Measurements from ENCODE around the gene CEP19. TPM values are rescaled to one million over a fixed set of nuclear protein-coding genes. Genes with fewer than 3 reads are reported as not detected.
A peak's percentile ranks its signal among the peaks of the same experiment; 100 is the strongest.

Gene CEP19, protein sequence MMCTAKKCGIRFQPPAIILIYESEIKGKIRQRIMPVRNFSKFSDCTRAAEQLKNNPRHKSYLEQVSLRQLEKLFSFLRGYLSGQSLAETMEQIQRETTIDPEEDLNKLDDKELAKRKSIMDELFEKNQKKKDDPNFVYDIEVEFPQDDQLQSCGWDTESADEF
- 5.4 and 5.6 TPM in 2 replicates for total RNA-seq (2014; rRNA removed; shearing (Covaris generic))
- polyA plus RNA-seq (2016; fragmentation: Nextera tagmentation; extraction: Ambion mirVana), result 4.5 and 5.7 TPM in 2 replicates

DNA sequence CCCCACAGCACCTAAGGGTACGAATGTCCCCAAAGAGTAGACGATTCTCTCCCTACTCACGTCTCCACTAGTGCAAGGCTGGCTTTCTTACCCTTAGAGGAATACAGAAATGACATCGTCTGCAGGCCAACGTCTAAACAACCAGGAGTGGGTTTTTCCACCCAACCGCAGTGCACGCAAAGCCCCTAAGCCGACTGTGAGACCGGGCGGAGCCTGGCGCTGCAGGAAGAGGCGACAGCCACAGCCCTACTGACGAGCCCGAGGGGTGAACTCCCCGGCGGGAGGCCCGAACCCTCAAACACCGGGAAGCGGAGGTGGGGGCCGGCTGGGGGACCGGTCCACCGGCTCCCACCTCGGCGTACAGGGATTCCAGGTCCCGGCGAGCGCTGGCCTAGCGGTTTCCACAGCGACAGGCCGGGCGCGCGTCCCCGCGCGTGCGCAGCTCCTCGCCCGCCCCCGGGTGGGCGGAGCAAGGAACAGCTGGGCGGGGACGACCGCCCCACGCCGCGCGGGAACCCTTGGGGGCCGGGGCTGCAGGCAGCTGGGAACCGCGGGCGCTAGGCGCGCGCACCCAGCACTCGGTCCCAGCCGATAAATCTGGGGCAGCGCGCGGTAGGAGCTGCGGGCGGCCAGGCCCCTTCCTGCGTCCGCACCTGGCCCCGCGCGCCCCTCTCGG, at the start of gene CEP19, which contains the start of gene PIGX:
TSS of gene CEP19 (minus strand) at position 413 of the 676 bp plus-strand sequence. CDS start 3,593 bp downstream, outside the sequence.
TSS of gene PIGX (plus strand) at position 540 of the 676 bp plus-strand sequence.
- WGBS, 2 experiments (ENCODE audit: low coverage in 1 of 2, low lambda C conversion rate in 2 of 2, missing lambda C conversion rate in 2 of 2), result 1 to 2% methylated on average over 46 to 58 of the region's 68 CpGs

DNA sequence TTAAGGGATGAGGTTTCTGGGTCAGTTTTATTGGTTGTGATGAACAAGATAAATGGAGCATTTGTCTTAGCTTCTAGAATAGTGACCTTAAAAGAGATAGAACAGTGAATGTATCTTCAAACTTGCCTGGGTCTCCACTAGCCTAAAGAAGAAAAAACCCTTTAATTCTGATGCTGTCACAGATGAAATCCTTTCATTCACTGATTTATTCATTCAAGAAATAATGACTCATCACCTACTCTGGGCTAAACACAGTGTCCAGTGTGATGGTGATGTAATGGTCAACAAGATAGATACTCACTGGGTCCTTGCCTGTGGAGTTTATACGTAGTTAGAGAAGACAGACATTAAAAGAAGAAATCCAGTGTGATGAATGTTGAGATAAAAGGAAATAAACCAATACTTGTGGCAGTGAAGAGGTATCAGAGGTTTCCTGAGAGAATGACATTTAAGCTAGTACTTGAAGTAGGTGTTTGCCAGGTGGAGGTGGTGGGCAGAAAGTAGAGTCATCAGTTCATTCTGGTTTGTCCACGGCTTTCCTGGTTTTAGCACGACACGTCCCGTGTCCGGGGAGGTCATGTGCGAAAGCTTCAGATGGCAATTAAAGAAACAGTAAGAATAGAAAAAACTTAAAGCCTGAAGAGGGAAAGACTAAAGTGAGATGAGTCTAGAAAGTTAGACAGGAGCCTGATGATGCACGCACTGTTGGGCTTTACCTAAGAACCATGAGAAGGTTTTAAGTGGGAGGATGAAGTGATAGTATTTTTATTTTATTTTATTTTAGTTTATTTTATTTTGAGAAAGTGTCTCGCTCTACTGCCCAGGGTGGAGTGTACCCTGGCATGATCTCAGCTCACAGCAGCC, 46.1 kb upstream of the CEP19 start:
- 0 out of 2 replicates have a peak, but pooled peaks cover 14% of the 10 kb centered on the region for H4K20me1 ChIP-seq (ENCODE audit: insufficient read depth)
- H3K4me2 ChIP-seq (ENCODE audit: unreplicated experiment), result no peak overlapping the region
- H3F3A ChIP-seq (ENCODE audit: insufficient read depth), result 0 out of 2 replicates have a peak, but pooled peaks cover 5% of the 10 kb centered on the region
- in situ Hi-C loops (cut with MboI), result no loop called here
- H3K9ac ChIP-seq, result no peak overlapping the region
- no peak for TF ChIP-seq EZH2 (IDR thresholded peaks at IDR 0.05; ENCODE audit: insufficient read depth, poor library complexity, severe bottlenecking)
- TF ChIP-seq EZH2phosphoT487 (IDR thresholded peaks at IDR 0.05; ENCODE audit: insufficient read depth, low read depth), result no peak
- H3K4me1 ChIP-seq (ENCODE audit: insufficient read depth), result peaks cover 4% of the 10 kb centered on the region; the same call in 1 of the 2 replicates
- no peak overlapping the region for H3K4me3 ChIP-seq
- H3K27ac ChIP-seq, result no peak overlapping the region; the same call in 1 of the 2 replicates
- H3K9me3 ChIP-seq (ENCODE audit: low read depth), result no peaks in the 10 kb centered on the region
- H3K36me3 ChIP-seq (ENCODE audit: low read depth), result peaks cover 14% of the 10 kb centered on the region
- H3K9me2 ChIP-seq (ENCODE audit: insufficient read depth), result no peaks in the 10 kb centered on the region
- peaks cover 85% of the 10 kb centered on the region for H3K79me2 ChIP-seq (ENCODE audit: insufficient read depth)
- peak; percentile 69 for DNase-seq
- no peak overlapping the region for H2AFZ ChIP-seq
- H3K27me3 ChIP-seq (replicated peaks; ENCODE audit: insufficient read depth), result no peaks in the 10 kb centered on the region
- WGBS, 2 experiments (ENCODE audit: low coverage in 1 of 2, low lambda C conversion rate in 2 of 2, missing lambda C conversion rate in 2 of 2), result 80 to 81% methylated on average over 9 of the region's 9 CpGs

More for the DNA sequence above, at the start of gene CEP19, which contains the start of gene PIGX:
- Histone ChIP-seq H2AFZ (peak within 1 kb of the TSS; percentile 94), H3K9me3 (ENCODE audit: low read depth) (no peaks in the 10 kb centered on the region), H3K27me3 (replicated peaks; ENCODE audit: insufficient read depth) (no peaks in the 10 kb centered on the region), H3K36me3 (ENCODE audit: low read depth) (no peaks in the 10 kb centered on the region), H4K20me1 (ENCODE audit: insufficient read depth) (no peaks in the 10 kb centered on the region), H3K9me2 (ENCODE audit: insufficient read depth) (no peaks in the 10 kb centered on the region), H3F3A (ENCODE audit: insufficient read depth) (peaks cover 21% of the 10 kb centered on the region; the same call in 1 of the 2 replicates), H3K27ac (peak within 1 kb of the TSS; percentile 93), H3K4me3 (peak within 1 kb of the TSS; percentile 94), H3K4me2 (ENCODE audit: unreplicated experiment) (peak within 1 kb of the TSS; percentile 99), H3K79me2 (ENCODE audit: insufficient read depth) (peaks cover 38% of the 10 kb centered on the region), H3K4me1 (ENCODE audit: insufficient read depth) (peaks cover 13% of the 10 kb centered on the region), H3K9ac (peak within 1 kb of the TSS; percentile 95)
- in situ Hi-C loops (cut with MboI), result no loop called here
- no peak for TF ChIP-seq EZH2phosphoT487 (IDR thresholded peaks at IDR 0.05; ENCODE audit: insufficient read depth, low read depth)
- TF ChIP-seq EZH2 (IDR thresholded peaks at IDR 0.05; ENCODE audit: insufficient read depth, poor library complexity, severe bottlenecking), result no peak
- peak; percentile 94 for DNase-seq

DNA sequence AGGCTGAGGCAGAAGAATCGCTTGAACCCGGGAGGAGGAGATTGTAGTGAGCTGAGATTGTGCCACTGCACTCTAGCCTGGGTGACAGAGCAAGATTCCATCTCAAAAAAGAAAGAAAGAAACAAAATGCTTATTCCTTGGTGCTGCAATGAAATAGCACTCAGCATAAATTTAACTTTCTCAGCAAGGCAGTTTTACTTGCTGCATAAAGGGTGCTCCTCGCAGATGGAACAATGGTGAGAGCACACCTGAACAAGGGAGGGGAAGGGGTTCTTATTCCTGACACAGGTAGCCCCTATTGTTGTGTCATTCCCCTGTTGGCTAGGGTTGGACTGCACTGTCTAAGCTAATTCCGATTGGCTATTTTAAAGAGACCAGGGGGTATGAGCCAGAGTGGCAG, 44.7 kb upstream of the CEP19 start:
- H3F3A ChIP-seq (ENCODE audit: insufficient read depth), result 0 out of 2 replicates have a peak, but pooled peaks cover 5% of the 10 kb centered on the region
- no peak for DNase-seq
- no peaks in the 10 kb centered on the region for H3K27me3 ChIP-seq (replicated peaks; ENCODE audit: insufficient read depth)
- peaks cover 22% of the 10 kb centered on the region for H3K36me3 ChIP-seq (ENCODE audit: low read depth)
- no peaks in the 10 kb centered on the region for H3K9me2 ChIP-seq (ENCODE audit: insufficient read depth)
- 89 to 92% methylated on average over 4 of the region's 4 CpGs for WGBS, 2 experiments (ENCODE audit: low coverage in 1 of 2, low lambda C conversion rate in 2 of 2, missing lambda C conversion rate in 2 of 2)
- peaks cover 4% of the 10 kb centered on the region; the same call in 1 of the 2 replicates for H3K4me1 ChIP-seq (ENCODE audit: insufficient read depth)
- no peak overlapping the region for H3K27ac ChIP-seq
- H3K9me3 ChIP-seq (ENCODE audit: low read depth), result no peaks in the 10 kb centered on the region
- no peak overlapping the region for H3K4me2 ChIP-seq (ENCODE audit: unreplicated experiment)
- H3K4me3 ChIP-seq, result no peak overlapping the region
- H3K9ac ChIP-seq, result no peak overlapping the region
- TF ChIP-seq EZH2 (IDR thresholded peaks at IDR 0.05; ENCODE audit: insufficient read depth, poor library complexity, severe bottlenecking) (no peak), EZH2phosphoT487 (IDR thresholded peaks at IDR 0.05; ENCODE audit: insufficient read depth, low read depth) (no peak)
- no peak overlapping the region for H2AFZ ChIP-seq
- 0 out of 2 replicates have a peak, but pooled peaks cover 14% of the 10 kb centered on the region for H4K20me1 ChIP-seq (ENCODE audit: insufficient read depth)
- in situ Hi-C loops (cut with MboI), result no loop called here
- peaks cover 92% of the 10 kb centered on the region for H3K79me2 ChIP-seq (ENCODE audit: insufficient read depth)
